GM10248 (cell line): ENCODE data around the gene SLC35B2.

Source experiments
- CTCF ChIA-PET: fragments of 300-600 bp; sonication (Branson Sonifier 250); formaldehyde crosslinking; extraction: SDS; loops from one replicate; lab custom pipeline; 2021; ENCODE audit warnings: antibody characterized with exemption; lab: Yijun Ruan, JAX
- POLR2A ChIA-PET: fragments of 350-650 bp; sonication (Branson Sonifier 250); formaldehyde crosslinking; extraction: SDS; loops from one replicate; lab custom pipeline; 2020; ENCODE audit warnings: antibody characterized with exemption; lab: Yijun Ruan, JAX
- DNase-seq: peaks from one replicate; pipeline ENCODE4 v3.0.0; 2012; ENCODE audit errors: extremely low spot score
- CTCF ChIP-seq: IDR thresholded peaks from 2 replicates; pipeline ENCODE4 v1.5.1; 2012; ENCODE audit warnings: mild to moderate bottlenecking, low read depth; ENCODE audit errors: extremely low read depth, missing control alignments, control extremely low read depth

SLC35B2 gene

GRCh38 chr6:44216677-44217331 lies 40.5 kb downstream of the SLC35B2 start, which contains the start of gene MYMX:
TSS of gene MYMX (plus strand) at chr6:44216926. CDS start at chr6:44217472, 546 bp downstream.
- ChIA-PET POLR2A (no interaction called here), CTCF (interaction anchor here (1.2 to 1.4 kb wide), 5 partner anchors 11 to 50 kb away, joined by 3 to 6 read pairs (median 4); no protein-coding TSS in a partner anchor)
- no peak for TF ChIP-seq CTCF
- no peak for DNase-seq

- ChIA-PET POLR2A (no interaction called here), CTCF (interaction anchor here (0.9 to 2.2 kb wide), 7 partner anchors 10 to 54 kb away, joined by 3 to 10 read pairs (median 3); partner anchors contain the start of gene SLC29A1)
- TF ChIP-seq CTCF = no peak
- DNase-seq = no peak
Measured at GRCh38 chr6:44214307-44214706, 43.0 kb downstream of the SLC35B2 start.

- CTCF ChIA-PET = interaction anchor here (1.7 kb wide), 1 partner anchor 26 kb away, joined by 6 read pairs; no protein-coding TSS in a partner anchor
- no peak for DNase-seq
- no peak for TF ChIP-seq CTCF
- POLR2A ChIA-PET = no interaction called here
Measured at GRCh38 chr6:44211284-44211683, 46.0 kb downstream of the SLC35B2 start.

GRCh38 chr6:44207966-44208365 lies 49.4 kb downstream of the SLC35B2 start:
- ChIA-PET POLR2A (interaction anchor here (0.7 kb wide), 1 partner anchor 12 kb away, joined by 4 read pairs; no protein-coding TSS in a partner anchor), CTCF (interaction anchor here (0.7 to 2.8 kb wide), 5 partner anchors 10 to 60 kb away, joined by 3 to 12 read pairs (median 4); no protein-coding TSS in a partner anchor)
- DNase-seq = no peak
- TF ChIP-seq CTCF = no peak
